PC-3 (cell line): ENCODE data around the gene CHMP2A. TPM values are rescaled to one million over a fixed set of nuclear protein-coding genes. Genes with fewer than 3 reads are reported as not detected.

Source experiments
- ATAC-seq: fragments of 200-7000 bp; cut with Tn5 transposase; 2 replicates; pipeline ENCODE4 v1.9.1; 2020; ENCODE audit warnings: mild to moderate bottlenecking, moderate library complexity
- BruUV-seq: library from RNA; stranded (reverse); fragments of 400-500 nt; replicated peaks from 2 replicates; lab custom pipeline; 2021; lab: Mats Ljungman, UMichigan
- CTCF ChIA-PET: fragments of 300-600 bp; sonication (Branson Sonifier 250); formaldehyde crosslinking; loops from one replicate; lab custom pipeline; 2022; ENCODE audit warnings: antibody characterized with exemption; lab: Charles Lee
- POLR2A ChIA-PET: fragments of 300-600 bp; sonication (Branson Sonifier 250); formaldehyde crosslinking; loops from one replicate; lab custom pipeline; 2022; ENCODE audit warnings: antibody characterized with exemption; ENCODE audit not compliant: unreplicated experiment; lab: Charles Lee
- DNase-seq: peaks from one replicate; pipeline ENCODE4 v3.0.0-alpha.2; 2015
- H2AFZ ChIP-seq: fragments of 300-600 bp; sonication (generic); 2 replicates; pipeline ENCODE4 v1.6.0; 2016; ENCODE audit warnings: antibody characterized with exemption, low read length
- H3F3A ChIP-seq: fragments of 300-600 bp; sonication (generic); one replicate; pipeline ENCODE4 v1.6.0; 2017; ENCODE audit warnings: antibody characterized with exemption, low read length, control low read depth, mild to moderate bottlenecking; ENCODE audit not compliant: unreplicated experiment
- H3K27ac ChIP-seq: fragments of 300-600 bp; sonication (generic); 2 replicates; pipeline ENCODE4 v1.5.1; 2016; ENCODE audit warnings: mild to moderate bottlenecking, low read length
- H3K27me3 ChIP-seq: fragments of 300-600 bp; sonication (generic); 2 replicates; pipeline ENCODE4 v1.6.1; 2016; ENCODE audit warnings: low read length, mixed read lengths
- H3K36me3 ChIP-seq: fragments of 300-600 bp; sonication (generic); 2 replicates; pipeline ENCODE4 v1.6.1; 2016; ENCODE audit warnings: low read depth, mixed run types, low read length, mixed read lengths
- H3K4me1 ChIP-seq: fragments of 300-600 bp; sonication (generic); 2 replicates; pipeline ENCODE4 v1.5.1; 2016; ENCODE audit warnings: low read length; ENCODE audit not compliant: insufficient read depth
- H3K4me2 ChIP-seq: fragments of 300-600 bp; sonication (generic); 2 replicates; pipeline ENCODE4 v1.6.0; 2016; ENCODE audit warnings: low read length
- H3K4me3 ChIP-seq: fragments of 300-600 bp; sonication (generic); 2 replicates; pipeline ENCODE4 v1.5.1; 2016; ENCODE audit warnings: mild to moderate bottlenecking, low read length, mixed read lengths
- H3K79me2 ChIP-seq: fragments of 300-600 bp; sonication (generic); 2 replicates; pipeline ENCODE4 v1.6.1; 2017; ENCODE audit warnings: low read length, mixed read lengths
- H3K9ac ChIP-seq: fragments of 300-600 bp; sonication (generic); 2 replicates; pipeline ENCODE4 v1.6.0; 2016; ENCODE audit warnings: mild to moderate bottlenecking, low read length
- H3K9me2 ChIP-seq: fragments of 300-600 bp; sonication (generic); replicated peaks from 2 replicates; pipeline ENCODE4 v1.6.1; 2016; ENCODE audit warnings: mixed run types, low read length, mixed read lengths
- H3K9me3 ChIP-seq: fragments of 300-600 bp; sonication (generic); 2 replicates; pipeline ENCODE4 v1.6.1; 2016; ENCODE audit warnings: low read length, mixed read lengths
- H4K20me1 ChIP-seq: fragments of 300-600 bp; sonication (generic); 2 replicates; pipeline ENCODE4 v1.6.1; 2016; ENCODE audit warnings: low read length, mixed read lengths
- CTCF ChIP-seq: fragments of 300-600 bp; sonication (generic); conservative IDR thresholded peaks from 2 replicates; pipeline ENCODE4 v1.5.1; 2017; ENCODE audit warnings: antibody characterized with exemption, low read depth, mild to moderate bottlenecking, low read length
- EZH2 ChIP-seq: fragments of 300-600 bp; sonication (generic); IDR thresholded peaks from one replicate; pipeline ENCODE4 v1.6.1; 2017; ENCODE audit warnings: antibody characterized with exemption, mild to moderate bottlenecking, low read length; ENCODE audit not compliant: unreplicated experiment
- EZH2phosphoT487 ChIP-seq: fragments of 300-600 bp; sonication (generic); IDR thresholded peaks from 2 replicates; pipeline ENCODE4 v1.6.1; 2018; ENCODE audit warnings: mild to moderate bottlenecking, antibody characterized with exemption, low read length, borderline replicate concordance
- intact Hi-C: fragments of 100-400 bp; cut with micrococcal nuclease; formaldehyde crosslinking; loops from 2 replicates; pipeline ENCODE4 v1.9.0; 2023
- total RNA-seq: library from RNA; depleted of rRNA; stranded (reverse); fragments of >200 nt; gene quantifications from 2 replicates; pipeline ENCODE4 v1.2.3, GENCODE V29; 2014

Gene CHMP2A
- total RNA-seq, 1 experiment from 2014 or later, result 220 TPM

DNA sequence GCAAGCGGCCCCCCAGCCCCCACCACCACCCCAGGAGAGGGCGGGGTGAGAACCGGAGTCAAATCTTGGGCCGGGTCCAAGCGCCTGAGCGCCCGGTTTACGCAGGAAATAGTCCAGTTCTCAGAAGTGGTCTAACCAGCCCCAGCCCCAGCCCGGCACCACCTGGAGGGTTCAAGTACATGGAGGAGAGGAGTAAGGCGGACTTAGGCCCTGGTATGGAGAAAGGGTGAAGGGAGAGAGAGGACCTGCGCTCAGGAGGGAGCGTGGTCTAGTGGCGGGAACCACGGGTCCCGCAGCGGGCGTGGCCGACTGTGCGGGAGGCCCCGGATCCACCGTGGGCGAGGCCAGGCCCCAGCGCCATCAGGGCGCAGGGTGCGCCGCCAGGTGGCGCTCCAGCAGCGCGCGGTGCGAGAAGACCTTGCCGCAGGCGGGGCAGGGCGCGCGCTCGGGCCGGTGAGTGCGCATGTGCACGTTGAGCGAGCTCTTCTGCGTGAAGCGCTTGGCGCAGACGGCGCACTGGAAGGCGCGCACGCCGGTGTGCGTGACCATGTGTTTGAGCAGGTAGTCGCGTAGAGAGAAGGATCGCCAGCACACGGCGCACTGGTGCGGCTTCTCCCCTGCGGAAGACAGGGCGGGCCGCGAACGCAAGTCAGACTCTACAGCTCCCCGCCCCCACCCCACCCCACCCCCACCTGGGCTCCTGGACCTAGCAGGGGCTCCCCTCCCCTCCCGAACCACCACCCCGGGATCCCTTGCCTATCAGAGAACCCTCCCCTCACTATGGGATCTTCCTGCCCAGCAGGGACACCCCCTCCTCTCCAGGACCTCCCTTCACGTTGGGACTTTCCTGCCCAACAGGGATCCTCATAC lies 41.0 kb downstream of the CHMP2A start:
- ChIA-PET CTCF (interaction anchor here (0.6 to 0.7 kb wide), 3 partner anchors 30 to 67 kb away, joined by 3 to 4 read pairs (median 3); partner anchors contain the start of gene TRIM28), POLR2A (no interaction called here)
- Histone ChIP-seq H3K36me3 (peaks cover 17% of the 10 kb centered on the region), H3K27me3 (no peaks in the 10 kb centered on the region), H2AFZ (peak overlapping the region; percentile 50), H3F3A (no peaks in the 10 kb centered on the region), H3K27ac (no peak overlapping the region), H3K9me3 (no peaks in the 10 kb centered on the region), H3K4me3 (peak overlapping the region; percentile 59), H3K4me2 (peak overlapping the region; percentile 81), H3K9me2 (no peaks in the 10 kb centered on the region), H3K9ac (peak overlapping the region; percentile 68), H3K4me1 (peaks cover 11% of the 10 kb centered on the region), H3K79me2 (peaks cover 40% of the 10 kb centered on the region), H4K20me1 (no peaks in the 10 kb centered on the region)
- TF ChIP-seq EZH2 (no peak), CTCF (peak; percentile 78)
- intact Hi-C loops, result no loop called here
- ATAC-seq (peak; percentile 42), DNase-seq (peak; percentile 87)
- BruUV-seq, result no TSS peak

GRCh38 chr19:58513213-58513693 lies 41.7 kb downstream of the CHMP2A start:
- H2AFZ ChIP-seq, result no peak overlapping the region
- BruUV-seq, result no TSS peak
- H3K27me3 ChIP-seq, result no peaks in the 10 kb centered on the region
- ATAC-seq (no peak), DNase-seq (no peak)
- no peaks in the 10 kb centered on the region for H3K9me3 ChIP-seq
- CTCF ChIA-PET, result interaction anchor here (0.6 kb wide), 1 partner anchor 46 kb away, joined by 4 read pairs; no protein-coding TSS in a partner anchor
- H3K9ac ChIP-seq, result 0 out of 2 replicates have a peak overlapping the region, but pooled peaks have one; percentile 14
- POLR2A ChIA-PET, result no interaction called here
- no peaks in the 10 kb centered on the region for H3F3A ChIP-seq
- H3K4me1 ChIP-seq, result peaks cover 8% of the 10 kb centered on the region
- H3K4me3 ChIP-seq, result no peak overlapping the region
- TF ChIP-seq EZH2 (no peak), CTCF (no peak), EZH2phosphoT487 (no peak)
- no peaks in the 10 kb centered on the region for H3K9me2 ChIP-seq
- H3K4me2 ChIP-seq, result no peak overlapping the region
- H3K36me3 ChIP-seq, result peaks cover 17% of the 10 kb centered on the region
- peaks cover 33% of the 10 kb centered on the region for H3K79me2 ChIP-seq
- H3K27ac ChIP-seq, result no peak overlapping the region
- no peaks in the 10 kb centered on the region for H4K20me1 ChIP-seq
- intact Hi-C loops, result no loop called here
